Right lobe of liver (tissue), 4 donors: ENCODE results near the gene RPL15.

ENCODE experiments used
- POLR2A ChIP-seq: fragments of 450-650 bp; IDR thresholded peaks from one replicate; pipeline ENCODE4 v1.6.1; 2017; ENCODE audit warnings: antibody characterized with exemption, mild to moderate bottlenecking
- TF ChIP-seq, protein P1 (sequence below), 4 donors: fragments of 200-600 bp in 3 of 4; fragments of 450-650 bp in 1 of 4; IDR thresholded peaks; one replicate each; pipeline versions ENCODE4 v1.5.1 to v1.8.0; 2016 to 2022; ENCODE audit warnings: antibody characterized with exemption in 4 of 4, mild to moderate bottlenecking in 2 of 4
- donor health status: DM: no; HTN: no; CAD: no.
- donor health status: DM: no; HTN: no; CAD: no.
- donor health status: DM: no; HTN: yes; CAD: no.

DNA sequence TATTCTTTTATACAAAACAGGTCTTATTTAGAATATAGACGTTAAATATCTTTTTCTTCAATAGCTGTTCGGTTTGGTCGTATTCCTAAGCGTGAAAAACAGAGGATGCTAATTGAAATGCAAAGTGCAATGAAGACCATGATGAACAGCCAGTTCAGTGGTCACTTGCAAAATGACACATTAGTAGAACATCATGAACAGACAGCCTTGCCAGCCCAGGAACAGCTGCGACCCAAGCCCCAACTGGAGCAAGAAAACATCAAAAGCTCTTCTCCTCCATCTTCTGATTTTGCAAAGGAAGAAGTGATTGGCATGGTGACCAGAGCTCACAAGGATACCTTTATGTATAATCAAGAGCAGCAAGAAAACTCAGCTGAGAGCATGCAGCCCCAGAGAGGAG lies 45.0 kb downstream of the RPL15 start:
- TF ChIP-seq, protein P1, sequence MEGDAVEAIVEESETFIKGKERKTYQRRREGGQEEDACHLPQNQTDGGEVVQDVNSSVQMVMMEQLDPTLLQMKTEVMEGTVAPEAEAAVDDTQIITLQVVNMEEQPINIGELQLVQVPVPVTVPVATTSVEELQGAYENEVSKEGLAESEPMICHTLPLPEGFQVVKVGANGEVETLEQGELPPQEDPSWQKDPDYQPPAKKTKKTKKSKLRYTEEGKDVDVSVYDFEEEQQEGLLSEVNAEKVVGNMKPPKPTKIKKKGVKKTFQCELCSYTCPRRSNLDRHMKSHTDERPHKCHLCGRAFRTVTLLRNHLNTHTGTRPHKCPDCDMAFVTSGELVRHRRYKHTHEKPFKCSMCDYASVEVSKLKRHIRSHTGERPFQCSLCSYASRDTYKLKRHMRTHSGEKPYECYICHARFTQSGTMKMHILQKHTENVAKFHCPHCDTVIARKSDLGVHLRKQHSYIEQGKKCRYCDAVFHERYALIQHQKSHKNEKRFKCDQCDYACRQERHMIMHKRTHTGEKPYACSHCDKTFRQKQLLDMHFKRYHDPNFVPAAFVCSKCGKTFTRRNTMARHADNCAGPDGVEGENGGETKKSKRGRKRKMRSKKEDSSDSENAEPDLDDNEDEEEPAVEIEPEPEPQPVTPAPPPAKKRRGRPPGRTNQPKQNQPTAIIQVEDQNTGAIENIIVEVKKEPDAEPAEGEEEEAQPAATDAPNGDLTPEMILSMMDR (IDR thresholded peaks at IDR 0.05): no peak
- no peak for TF ChIP-seq POLR2A
